Lower leg skin (tissue), 4 donors: ENCODE measurements around the gene PPP1R17. TPM values are rescaled to one million over a fixed set of nuclear protein-coding genes. Genes with fewer than 3 reads are reported as not detected.

Experiments used
- DNase-seq, 2 donors: peaks; one replicate each; pipeline ENCODE4 v3.0.0-alpha.2; 2019; ENCODE audit warnings: low spot score in 2 of 2
- H3K4me3 ChIP-seq: fragments of 200-600 bp; sonication (generic); 2 replicates; pipeline ENCODE4 v1.5.1; 2017; ENCODE audit warnings: mild to moderate bottlenecking, low read depth; ENCODE audit not compliant: poor library complexity, severe bottlenecking
- POLR2A ChIP-seq, 2 donors: fragments of 450-650 bp; IDR thresholded peaks; one replicate each; pipeline ENCODE4 v1.6.1; 2016 to 2017; ENCODE audit warnings: antibody characterized with exemption in 2 of 2, mild to moderate bottlenecking in 1 of 2, moderate library complexity in 1 of 2
- WGBS, 2 donors: methylation state at CpG; one replicate each; pipeline ENCODE4 v1.1.5; 2018; 5-methylcytosine and 5-hydroxymethylcytosine counted together
- intact Hi-C: fragments of 100-400 bp; cut with DNase I; formaldehyde crosslinking; loops from one replicate; pipeline ENCODE4 v1.15.0; 2023; ENCODE audit warnings: low total_unique reads
- total RNA-seq, 4 donors: library from RNA; depleted of rRNA; stranded (reverse); fragments of >200 nt; gene quantifications; one replicate each; pipeline ENCODE4 v1.1.0, GENCODE V29; 2016
- TF ChIP-seq, protein P1 (sequence below), 3 donors: fragments of 450-650 bp; IDR thresholded peaks; one replicate each; pipeline ENCODE4 v1.5.1; 2016; ENCODE audit warnings: antibody characterized with exemption in 3 of 3, mild to moderate bottlenecking in 3 of 3, moderate library complexity in 2 of 3

PPP1R17 gene
- total RNA-seq, 4 donors from 2014 or later = not detected

DNA sequence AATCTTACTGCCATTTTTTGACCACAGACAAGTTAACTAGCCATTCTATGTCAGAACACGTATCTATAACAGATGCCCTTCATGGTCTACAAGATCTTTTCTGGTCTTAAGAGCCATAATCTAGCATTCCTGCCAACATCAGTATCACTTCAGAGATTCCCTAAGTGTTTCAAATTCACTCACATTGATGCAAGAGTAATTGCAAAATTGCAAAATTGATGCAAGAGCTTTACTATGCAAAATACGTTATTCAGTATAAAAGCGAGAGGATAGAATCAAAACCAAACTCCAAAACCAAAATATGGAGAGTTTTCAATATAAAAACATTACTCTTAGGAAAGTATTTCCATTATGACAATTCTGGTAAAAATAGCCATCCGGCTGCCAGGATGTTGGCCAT, 38.1 kb upstream of the PPP1R17 start:
- TF ChIP-seq, protein P1, sequence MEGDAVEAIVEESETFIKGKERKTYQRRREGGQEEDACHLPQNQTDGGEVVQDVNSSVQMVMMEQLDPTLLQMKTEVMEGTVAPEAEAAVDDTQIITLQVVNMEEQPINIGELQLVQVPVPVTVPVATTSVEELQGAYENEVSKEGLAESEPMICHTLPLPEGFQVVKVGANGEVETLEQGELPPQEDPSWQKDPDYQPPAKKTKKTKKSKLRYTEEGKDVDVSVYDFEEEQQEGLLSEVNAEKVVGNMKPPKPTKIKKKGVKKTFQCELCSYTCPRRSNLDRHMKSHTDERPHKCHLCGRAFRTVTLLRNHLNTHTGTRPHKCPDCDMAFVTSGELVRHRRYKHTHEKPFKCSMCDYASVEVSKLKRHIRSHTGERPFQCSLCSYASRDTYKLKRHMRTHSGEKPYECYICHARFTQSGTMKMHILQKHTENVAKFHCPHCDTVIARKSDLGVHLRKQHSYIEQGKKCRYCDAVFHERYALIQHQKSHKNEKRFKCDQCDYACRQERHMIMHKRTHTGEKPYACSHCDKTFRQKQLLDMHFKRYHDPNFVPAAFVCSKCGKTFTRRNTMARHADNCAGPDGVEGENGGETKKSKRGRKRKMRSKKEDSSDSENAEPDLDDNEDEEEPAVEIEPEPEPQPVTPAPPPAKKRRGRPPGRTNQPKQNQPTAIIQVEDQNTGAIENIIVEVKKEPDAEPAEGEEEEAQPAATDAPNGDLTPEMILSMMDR (IDR thresholded peaks at IDR 0.05) = no peak
- TF ChIP-seq POLR2A (IDR thresholded peaks at IDR 0.05) = no peak
- 90 to 95% methylated on average over 4 of the region's 4 CpGs for WGBS, 2 donors
- intact Hi-C loops = no loop called here
- DNase-seq = no peak
- H3K4me3 ChIP-seq = no peak overlapping the region

DNA sequence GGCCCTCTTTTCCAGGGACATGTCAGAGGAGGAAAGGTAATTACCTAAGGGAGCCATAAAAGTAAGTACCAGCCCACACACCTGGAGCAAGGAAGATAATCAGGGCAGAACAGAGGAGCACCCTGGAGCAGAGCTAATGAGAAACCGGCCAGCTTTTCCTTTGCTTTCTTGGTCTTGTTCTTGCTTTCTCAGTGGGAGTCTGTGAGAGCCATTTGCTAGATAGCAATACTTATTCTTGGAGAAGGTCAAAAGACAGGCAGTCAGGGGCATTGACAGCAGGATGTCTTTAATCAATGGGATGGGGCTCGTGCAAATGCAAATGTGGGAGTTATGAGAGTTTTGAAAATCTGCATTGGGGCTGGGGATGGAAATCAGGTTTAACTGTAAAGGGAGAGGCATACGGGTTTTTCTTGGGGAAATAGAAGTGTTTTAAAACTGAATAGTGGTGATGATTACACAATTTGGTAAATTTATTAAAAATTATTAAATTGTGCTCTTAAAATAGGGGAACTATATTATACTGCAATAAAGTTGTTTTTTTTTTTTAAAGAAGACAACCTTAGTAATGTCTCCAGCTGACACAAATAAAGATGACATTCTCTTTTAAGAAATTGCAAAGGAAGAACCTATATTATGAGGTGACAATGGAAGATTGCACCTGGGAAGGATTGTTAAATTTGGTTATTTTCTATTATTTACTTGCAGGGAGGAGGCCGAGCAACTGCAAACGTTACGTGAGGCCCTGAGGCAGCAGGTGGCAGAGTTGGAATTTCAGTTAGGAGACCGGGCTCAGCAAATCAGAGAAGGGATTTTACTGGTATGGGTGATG, 35.6 kb upstream of the PPP1R17 start:
- intact Hi-C loops = no loop called here
- TF ChIP-seq POLR2A (IDR thresholded peaks at IDR 0.05) = no peak
- TF ChIP-seq, protein P1 (IDR thresholded peaks at IDR 0.05) = no peak
- H3K4me3 ChIP-seq = no peak overlapping the region
- no peak for DNase-seq
- WGBS, 2 donors = 67 to 75% methylated on average over 7 of the region's 7 CpGs

- intact Hi-C loops = no loop called here
- TF ChIP-seq, protein P1 (IDR thresholded peaks at IDR 0.05) = no peak
- no peak for TF ChIP-seq POLR2A (IDR thresholded peaks at IDR 0.05)
- DNase-seq = no peak
- H3K4me3 ChIP-seq = no peak overlapping the region
Observed at GRCh38 chr7:31652063-31652326, 35.0 kb upstream of the PPP1R17 start.

DNA sequence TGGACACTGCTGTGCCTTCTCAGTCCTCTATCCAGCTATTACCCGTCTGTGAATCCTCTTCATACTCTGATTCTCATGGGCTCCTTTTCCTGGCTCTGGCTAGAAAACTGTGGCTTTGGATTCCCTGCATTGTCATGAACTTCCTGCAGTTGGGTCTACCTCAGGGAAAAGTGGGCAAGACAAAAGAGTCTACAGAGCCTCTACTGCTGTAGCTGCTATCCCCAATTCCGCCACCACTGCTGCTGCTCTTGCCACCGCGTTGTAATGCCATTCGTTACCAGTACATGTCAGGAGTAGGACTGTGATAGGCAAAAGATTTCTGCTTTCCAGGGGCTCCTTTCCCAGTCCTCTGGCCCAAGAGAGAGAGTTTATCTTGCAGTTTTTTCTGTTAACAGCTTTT, 23.9 kb upstream of the PPP1R17 start:
- H3K4me3 ChIP-seq = no peak overlapping the region
- intact Hi-C loops = no loop called here
- TF ChIP-seq, protein P1 (IDR thresholded peaks at IDR 0.05) = no peak
- no peak for TF ChIP-seq POLR2A (IDR thresholded peaks at IDR 0.05)
- DNase-seq = no peak
- 74% methylated on average over 5 of the region's 5 CpGs for WGBS, 2 donors

GRCh38 chr7:31664890-31665289, 22.1 kb upstream of the PPP1R17 start:
- intact Hi-C loops = no loop called here
- TF ChIP-seq POLR2A (IDR thresholded peaks at IDR 0.05) = no peak
- TF ChIP-seq, protein P1 (IDR thresholded peaks at IDR 0.05) = no peak
- DNase-seq = no peak
- no peak overlapping the region for H3K4me3 ChIP-seq

DNA sequence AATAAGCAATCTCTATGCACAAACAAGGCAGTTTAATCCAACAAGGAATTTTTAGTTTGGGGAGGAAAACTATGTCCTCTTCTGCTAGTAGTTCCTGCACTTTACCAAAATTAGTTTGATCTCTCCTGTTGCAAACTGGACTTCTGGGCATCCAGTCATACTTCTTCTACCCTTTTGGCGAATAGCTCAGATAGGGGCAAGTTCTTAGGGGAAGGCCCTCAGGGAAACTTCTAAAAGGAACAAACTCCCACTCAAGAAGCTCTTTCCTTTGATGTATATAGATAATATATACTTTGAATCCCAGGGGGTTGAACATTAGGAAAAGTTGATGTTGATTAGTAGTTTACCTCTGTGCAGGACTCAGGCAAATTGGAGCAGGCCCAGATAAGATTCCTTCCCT, 21.5 kb upstream of the PPP1R17 start:
- 78 to 79% methylated on average over 1 of the region's 1 CpG for WGBS, 2 donors

More for the DNA sequence above, 21.5 kb upstream of the PPP1R17 start:
- DNase-seq = no peak
- intact Hi-C loops = no loop called here
- H3K4me3 ChIP-seq = no peak overlapping the region
- TF ChIP-seq, protein P1 (IDR thresholded peaks at IDR 0.05) = no peak
- TF ChIP-seq POLR2A (IDR thresholded peaks at IDR 0.05) = no peak
